Measurements from ENCODE around the gene GPR149. TPM values are rescaled to one million over a fixed set of nuclear protein-coding genes. Genes with fewer than 3 reads are reported as not detected.

Gene GPR149
- total RNA-seq, 2 experiments from 2014 or later, result not detected

DNA sequence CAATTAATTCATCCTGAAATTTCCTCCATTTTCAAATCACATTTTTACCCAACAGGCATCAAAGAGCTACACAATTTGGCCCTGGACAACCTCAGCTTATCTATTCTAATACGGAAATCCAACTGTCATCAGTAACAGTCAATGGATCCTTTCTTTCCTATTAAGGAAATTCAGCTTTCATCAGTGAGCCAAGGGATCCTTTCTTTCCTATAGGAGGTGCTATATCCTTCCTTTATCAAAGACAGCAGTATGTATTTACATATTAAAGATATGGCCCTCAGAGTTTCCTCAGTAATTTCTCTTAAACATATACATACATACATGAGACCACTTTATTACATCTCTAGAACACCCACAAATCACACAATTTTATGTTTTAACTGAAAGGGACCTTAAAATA lies 115.8 kb downstream of the GPR149 start:
- H3K27me3 Mint-ChIP-seq, result no peaks in the 10 kb centered on the region
- intact Hi-C loops (cut with micrococcal nuclease), result no loop called here

DNA sequence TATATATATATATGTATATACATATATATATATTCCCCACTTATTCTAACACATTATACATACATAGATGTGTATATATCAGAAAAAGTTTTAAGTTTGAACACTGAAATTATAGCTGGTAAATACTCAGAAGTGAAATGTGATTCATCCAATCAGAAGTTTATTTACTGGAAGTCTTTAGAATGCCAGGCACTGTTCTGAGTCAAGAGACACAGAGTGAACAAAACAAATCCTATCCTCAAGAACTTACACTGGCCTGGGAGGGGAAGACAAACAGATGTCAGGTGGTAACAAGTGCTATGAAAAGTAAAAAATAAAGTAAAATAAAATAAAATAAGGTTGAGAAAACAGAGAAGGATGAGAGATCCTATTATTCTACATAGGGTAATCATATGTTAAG lies 119.2 kb downstream of the GPR149 start:
- ATAC-seq, result no peak
- Mint-ChIP-seq H3K9me3 (no peaks in the 10 kb centered on the region), H3K27me3 (no peaks in the 10 kb centered on the region), H3K4me3 (no peak overlapping the region), H3K27ac (no peak overlapping the region), H3K36me3 (ENCODE audit: low read depth) (peaks cover 39% of the 10 kb centered on the region), H3K4me1 (ENCODE audit: low read depth) (peaks cover 19% of the 10 kb centered on the region)
- no peak for DNase-seq
- intact Hi-C loops (cut with micrococcal nuclease), result no loop called here
- POLR2A ChIA-PET, result no interaction called here
- TF ChIP-seq, protein P1, sequence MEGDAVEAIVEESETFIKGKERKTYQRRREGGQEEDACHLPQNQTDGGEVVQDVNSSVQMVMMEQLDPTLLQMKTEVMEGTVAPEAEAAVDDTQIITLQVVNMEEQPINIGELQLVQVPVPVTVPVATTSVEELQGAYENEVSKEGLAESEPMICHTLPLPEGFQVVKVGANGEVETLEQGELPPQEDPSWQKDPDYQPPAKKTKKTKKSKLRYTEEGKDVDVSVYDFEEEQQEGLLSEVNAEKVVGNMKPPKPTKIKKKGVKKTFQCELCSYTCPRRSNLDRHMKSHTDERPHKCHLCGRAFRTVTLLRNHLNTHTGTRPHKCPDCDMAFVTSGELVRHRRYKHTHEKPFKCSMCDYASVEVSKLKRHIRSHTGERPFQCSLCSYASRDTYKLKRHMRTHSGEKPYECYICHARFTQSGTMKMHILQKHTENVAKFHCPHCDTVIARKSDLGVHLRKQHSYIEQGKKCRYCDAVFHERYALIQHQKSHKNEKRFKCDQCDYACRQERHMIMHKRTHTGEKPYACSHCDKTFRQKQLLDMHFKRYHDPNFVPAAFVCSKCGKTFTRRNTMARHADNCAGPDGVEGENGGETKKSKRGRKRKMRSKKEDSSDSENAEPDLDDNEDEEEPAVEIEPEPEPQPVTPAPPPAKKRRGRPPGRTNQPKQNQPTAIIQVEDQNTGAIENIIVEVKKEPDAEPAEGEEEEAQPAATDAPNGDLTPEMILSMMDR (IDR thresholded peaks at IDR 0.05), result no peak
- CTCF ChIA-PET, result no interaction called here

More for the DNA sequence above, 115.8 kb downstream of the GPR149 start:
- ATAC-seq, result no peak
- H3K4me1 Mint-ChIP-seq (ENCODE audit: low read depth), result peaks cover 2% of the 10 kb centered on the region
- no peak overlapping the region for H3K27ac Mint-ChIP-seq
- ChIA-PET CTCF (interaction anchor here (1.1 to 1.3 kb wide), 2 partner anchors 8 to 14 kb away, joined by 4 to 5 read pairs; no protein-coding TSS in a partner anchor), POLR2A (interaction anchor here (0.6 kb wide), 1 partner anchor 19 kb away, joined by 3 read pairs; no protein-coding TSS in a partner anchor)
- no peak overlapping the region for H3K4me3 Mint-ChIP-seq
- no peaks in the 10 kb centered on the region for H3K9me3 Mint-ChIP-seq
- TF ChIP-seq, protein P1 (IDR thresholded peaks at IDR 0.05), result no peak
- no peak for DNase-seq
- H3K36me3 Mint-ChIP-seq (ENCODE audit: low read depth), result peaks cover 37% of the 10 kb centered on the region

DNA sequence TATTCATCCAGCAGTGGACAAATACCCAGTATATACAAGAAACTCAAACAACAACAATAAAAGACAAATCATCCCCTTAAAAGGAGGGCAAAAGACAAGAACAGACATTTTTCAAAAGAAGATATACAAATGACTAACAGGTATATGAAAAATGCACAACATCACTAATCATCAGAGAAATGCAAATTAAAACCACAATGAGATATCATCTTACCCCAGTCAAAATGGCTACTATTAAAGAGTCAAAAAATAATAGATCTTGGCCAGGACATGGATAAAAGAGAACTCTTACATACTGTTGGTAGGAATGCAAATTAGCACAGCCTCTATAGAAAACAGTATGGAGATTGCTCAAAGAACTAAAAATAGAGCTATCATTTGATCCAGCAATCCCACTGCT lies 122.6 kb downstream of the GPR149 start:
- Mint-ChIP-seq H3K27me3 (no peaks in the 10 kb centered on the region), H3K9me3 (no peaks in the 10 kb centered on the region), H3K27ac (peak overlapping the region; percentile 65), H3K4me1 (ENCODE audit: low read depth) (peaks cover 18% of the 10 kb centered on the region), H3K4me3 (no peak overlapping the region), H3K36me3 (ENCODE audit: low read depth) (peaks cover 32% of the 10 kb centered on the region)
- no peak for ATAC-seq
- ChIA-PET CTCF (no interaction called here), POLR2A (interaction anchor here (0.7 kb wide), 1 partner anchor 150 kb away, joined by 5 read pairs; no protein-coding TSS in a partner anchor)
- intact Hi-C loops (cut with micrococcal nuclease), result no loop called here
- TF ChIP-seq, protein P1 (IDR thresholded peaks at IDR 0.05), result no peak
- no peak for DNase-seq

DNA sequence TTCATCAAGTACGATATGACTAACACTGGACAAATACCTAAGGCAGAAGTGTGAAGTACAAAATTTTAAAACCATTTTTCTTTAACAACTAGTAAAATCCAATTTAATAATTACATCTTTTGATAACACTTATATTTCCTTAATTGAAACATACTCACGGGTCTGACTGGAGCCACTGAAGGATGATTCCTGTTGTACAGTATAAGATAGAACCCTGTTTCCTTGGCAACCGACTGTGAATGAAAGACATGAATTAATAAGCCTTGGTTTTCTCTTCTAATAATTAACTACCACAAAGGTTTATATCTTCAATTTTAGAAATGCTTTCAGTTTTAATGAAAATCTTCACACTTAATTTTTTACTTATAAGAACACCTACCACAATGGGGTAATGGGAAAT lies 125.1 kb downstream of the GPR149 start:
- Mint-ChIP-seq H3K9me3 (no peaks in the 10 kb centered on the region), H3K27me3 (no peaks in the 10 kb centered on the region), H3K27ac (no peak overlapping the region), H3K4me1 (ENCODE audit: low read depth) (peaks cover 18% of the 10 kb centered on the region), H3K4me3 (no peak overlapping the region), H3K36me3 (ENCODE audit: low read depth) (peaks cover 48% of the 10 kb centered on the region)
- DNase-seq (no peak), ATAC-seq (no peak)
- intact Hi-C loops (cut with micrococcal nuclease), result no loop called here
- ChIA-PET POLR2A (no interaction called here), CTCF (no interaction called here)
- TF ChIP-seq, protein P1 (IDR thresholded peaks at IDR 0.05), result no peak

DNA sequence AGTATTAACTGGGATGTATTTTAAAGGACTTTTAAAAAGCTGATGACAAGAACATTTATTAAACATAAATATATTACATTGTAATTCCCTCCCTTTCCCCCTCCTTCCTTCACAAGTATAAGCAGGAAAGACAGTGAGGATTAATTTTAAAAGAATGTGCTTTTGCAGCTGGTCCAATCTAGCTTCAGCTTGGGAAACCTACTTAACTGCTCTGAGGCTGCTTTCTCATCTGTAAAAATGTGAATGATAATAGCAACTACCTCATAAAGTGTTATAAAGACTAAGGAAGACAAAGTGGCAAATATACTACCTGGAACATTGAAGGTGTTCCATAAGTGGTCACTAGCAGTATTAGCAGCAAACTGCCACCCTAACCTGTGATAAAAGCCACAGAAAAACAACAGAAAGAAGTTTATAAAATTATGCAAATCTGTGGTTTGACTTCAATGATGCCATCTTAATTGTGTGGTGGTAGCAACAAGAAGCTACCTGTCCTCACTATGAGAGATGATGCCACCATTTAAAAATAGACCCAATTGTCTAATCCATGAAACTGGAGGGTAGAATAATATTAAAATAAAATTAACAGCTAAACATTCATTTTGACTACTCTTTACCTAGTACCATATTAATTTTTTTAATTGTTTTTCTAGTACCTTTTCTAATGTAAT lies 125.7 kb downstream of the GPR149 start:
- Mint-ChIP-seq H3K36me3 (ENCODE audit: low read depth) (peaks cover 51% of the 10 kb centered on the region), H3K27me3 (no peaks in the 10 kb centered on the region), H3K27ac (no peak overlapping the region), H3K4me3 (no peak overlapping the region), H3K9me3 (no peaks in the 10 kb centered on the region), H3K4me1 (ENCODE audit: low read depth) (peaks cover 18% of the 10 kb centered on the region)
- TF ChIP-seq, protein P1 (IDR thresholded peaks at IDR 0.05), result no peak
- CTCF ChIA-PET, result no interaction called here
- no peak for DNase-seq
- POLR2A ChIA-PET, result no interaction called here
- intact Hi-C loops (cut with micrococcal nuclease), result no loop called here
- no peak for ATAC-seq

Data from activated CD8-positive, alpha-beta T cell treated with anti-CD3 and anti-CD28 coated beads for 36 hours (primary cell).